K562 (cell line): ENCODE results near the gene PLAC1.

ENCODE experiments used
- BCLAF1 ChIP-seq, 2 experiments: fragments of 450-650 bp in 1 of 2; IDR thresholded peaks; 2 replicates each; pipeline ENCODE4 v1.6.1; 2011 to 2017; ENCODE audit warnings: low read depth in 2 of 2, antibody characterized with exemption in 1 of 2, borderline replicate concordance in 1 of 2, low read length in 1 of 2, mild to moderate bottlenecking in 1 of 2, mixed read lengths in 1 of 2; ENCODE audit not compliant: control insufficient read depth in 1 of 2
- CBFA2T3 ChIP-seq: fragments of 450-650 bp; IDR thresholded peaks from 2 replicates; pipeline ENCODE4 v1.6.1; 2017
- CTCF ChIP-seq, 3 experiments: IDR thresholded peaks in 2 of 3; conservative IDR thresholded peaks in 1 of 3; 2 replicates each; pipeline ENCODE4 v1.5.1; 2011 to 2012; ENCODE audit warnings: low read length in 3 of 3, mild to moderate bottlenecking in 3 of 3, control low read depth in 2 of 3, improper control_type of control experiment in 1 of 3, inconsistent platforms in 1 of 3, low read depth in 1 of 3, mixed read lengths in 1 of 3, moderate library complexity in 1 of 3; ENCODE audit not compliant: insufficient read depth in 2 of 3
- L3MBTL2 ChIP-seq: fragments of 450-650 bp; IDR thresholded peaks from 2 replicates; pipeline ENCODE4 v1.6.1; 2016; ENCODE audit warnings: mild to moderate bottlenecking, moderate library complexity
- MAZ ChIP-seq, 2 experiments: fragments of 450-650 bp in 1 of 2; sonication (generic) in 1 of 2; formaldehyde crosslinking; IDR thresholded peaks in 1 of 2; conservative IDR thresholded peaks in 1 of 2; 2 replicates each; pipeline versions ENCODE4 v1.4.0 to v1.5.0; 2020; ENCODE audit warnings: mild to moderate bottlenecking in 1 of 2, missing genetic modification reagents in 1 of 2
- RFX1 ChIP-seq: fragments of 450-650 bp; IDR thresholded peaks from 2 replicates; pipeline ENCODE4 v1.6.1; 2016; ENCODE audit warnings: mild to moderate bottlenecking, moderate library complexity
- TBP ChIP-seq: optimal IDR thresholded peaks from 2 replicates; pipeline ENCODE3; 2011; ENCODE audit warnings: low read depth, low read length, improper control_type of control experiment
- TF ChIP-seq, protein P1 (sequence below): fragments of 450-650 bp; IDR thresholded peaks from 2 replicates; pipeline ENCODE4 v1.6.1; 2016; ENCODE audit warnings: low read depth, mild to moderate bottlenecking, moderate library complexity
- TF ChIP-seq, protein P2 (sequence below): fragments of 250-450 bp; sonication (Bioruptor Pico); IDR thresholded peaks from 2 replicates; pipeline ENCODE4 v1.5.0; 2021; ENCODE audit warnings: mild to moderate bottlenecking, borderline replicate concordance

DNA sequence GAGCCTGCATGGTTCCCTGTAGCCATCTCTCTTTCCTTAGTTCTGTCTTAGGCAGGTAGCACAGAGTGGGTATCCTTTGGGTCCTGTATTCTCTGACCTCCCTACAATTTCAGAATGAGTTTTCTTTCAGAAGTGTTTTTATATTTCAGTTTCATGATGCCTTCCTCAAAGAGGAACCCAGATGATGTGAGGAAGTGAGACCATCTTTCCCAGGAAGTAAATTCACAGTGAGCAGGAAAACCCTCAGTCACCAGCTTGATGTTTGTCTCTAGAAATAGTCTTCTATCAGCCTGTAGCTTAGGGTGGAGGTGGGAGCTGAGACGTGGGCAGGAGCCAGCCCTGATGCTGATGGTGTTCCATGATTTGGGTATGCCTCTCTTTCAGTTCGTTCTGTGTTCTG lies 16.9 kb downstream of the PLAC1 start:
- TF ChIP-seq L3MBTL2 (no peak), BCLAF1 (IDR thresholded peaks at IDR 0.05; ENCODE audit: borderline replicate concordance in 1 of 2, control insufficient read depth in 1 of 2, low read depth in 2 of 2, low read length in 1 of 2) (no peak), TBP (no peak), CBFA2T3 (no peak), CTCF (IDR thresholded peaks at IDR 0.05 in 2 of 3, conservative IDR thresholded peaks at IDR 0.05 in 1 of 3; ENCODE audit: insufficient read depth in 2 of 3, low read depth in 1 of 3, low read length in 3 of 3) (no peak), MAZ (CRISPR knock-in tag; conservative IDR thresholded peaks at IDR 0.05 in 1 of 2, IDR thresholded peaks at IDR 0.05 in 1 of 2) (no peak), RFX1 (no peak)
- TF ChIP-seq, protein P1, sequence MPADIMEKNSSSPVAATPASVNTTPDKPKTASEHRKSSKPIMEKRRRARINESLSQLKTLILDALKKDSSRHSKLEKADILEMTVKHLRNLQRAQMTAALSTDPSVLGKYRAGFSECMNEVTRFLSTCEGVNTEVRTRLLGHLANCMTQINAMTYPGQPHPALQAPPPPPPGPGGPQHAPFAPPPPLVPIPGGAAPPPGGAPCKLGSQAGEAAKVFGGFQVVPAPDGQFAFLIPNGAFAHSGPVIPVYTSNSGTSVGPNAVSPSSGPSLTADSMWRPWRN = no peak
- TF ChIP-seq, protein P2, sequence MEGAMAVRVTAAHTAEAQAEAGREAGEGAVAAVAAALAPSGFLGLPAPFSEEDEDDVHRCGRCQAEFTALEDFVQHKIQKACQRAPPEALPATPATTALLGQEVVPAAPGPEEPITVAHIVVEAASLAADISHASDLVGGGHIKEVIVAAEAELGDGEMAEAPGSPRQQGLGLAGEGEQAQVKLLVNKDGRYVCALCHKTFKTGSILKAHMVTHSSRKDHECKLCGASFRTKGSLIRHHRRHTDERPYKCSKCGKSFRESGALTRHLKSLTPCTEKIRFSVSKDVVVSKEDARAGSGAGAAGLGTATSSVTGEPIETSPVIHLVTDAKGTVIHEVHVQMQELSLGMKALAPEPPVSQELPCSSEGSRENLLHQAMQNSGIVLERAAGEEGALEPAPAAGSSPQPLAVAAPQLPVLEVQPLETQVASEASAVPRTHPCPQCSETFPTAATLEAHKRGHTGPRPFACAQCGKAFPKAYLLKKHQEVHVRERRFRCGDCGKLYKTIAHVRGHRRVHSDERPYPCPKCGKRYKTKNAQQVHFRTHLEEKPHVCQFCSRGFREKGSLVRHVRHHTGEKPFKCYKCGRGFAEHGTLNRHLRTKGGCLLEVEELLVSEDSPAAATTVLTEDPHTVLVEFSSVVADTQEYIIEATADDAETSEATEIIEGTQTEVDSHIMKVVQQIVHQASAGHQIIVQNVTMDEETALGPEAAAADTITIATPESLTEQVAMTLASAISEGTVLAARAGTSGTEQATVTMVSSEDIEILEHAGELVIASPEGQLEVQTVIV (CRISPR knock-in tag) = no peak
